ENCODE data around the gene MAPK9. TPM values are rescaled to one million over a fixed set of nuclear protein-coding genes. Genes with fewer than 3 reads are reported as not detected.

Gene MAPK9
- total RNA-seq, 1 experiment from 2014 or later: 44.1 TPM

- no peak for TF ChIP-seq POLR2AphosphoS5 (IDR thresholded peaks at IDR 0.05; ENCODE audit: low read depth, low read length)
- TF ChIP-seq, protein P1, sequence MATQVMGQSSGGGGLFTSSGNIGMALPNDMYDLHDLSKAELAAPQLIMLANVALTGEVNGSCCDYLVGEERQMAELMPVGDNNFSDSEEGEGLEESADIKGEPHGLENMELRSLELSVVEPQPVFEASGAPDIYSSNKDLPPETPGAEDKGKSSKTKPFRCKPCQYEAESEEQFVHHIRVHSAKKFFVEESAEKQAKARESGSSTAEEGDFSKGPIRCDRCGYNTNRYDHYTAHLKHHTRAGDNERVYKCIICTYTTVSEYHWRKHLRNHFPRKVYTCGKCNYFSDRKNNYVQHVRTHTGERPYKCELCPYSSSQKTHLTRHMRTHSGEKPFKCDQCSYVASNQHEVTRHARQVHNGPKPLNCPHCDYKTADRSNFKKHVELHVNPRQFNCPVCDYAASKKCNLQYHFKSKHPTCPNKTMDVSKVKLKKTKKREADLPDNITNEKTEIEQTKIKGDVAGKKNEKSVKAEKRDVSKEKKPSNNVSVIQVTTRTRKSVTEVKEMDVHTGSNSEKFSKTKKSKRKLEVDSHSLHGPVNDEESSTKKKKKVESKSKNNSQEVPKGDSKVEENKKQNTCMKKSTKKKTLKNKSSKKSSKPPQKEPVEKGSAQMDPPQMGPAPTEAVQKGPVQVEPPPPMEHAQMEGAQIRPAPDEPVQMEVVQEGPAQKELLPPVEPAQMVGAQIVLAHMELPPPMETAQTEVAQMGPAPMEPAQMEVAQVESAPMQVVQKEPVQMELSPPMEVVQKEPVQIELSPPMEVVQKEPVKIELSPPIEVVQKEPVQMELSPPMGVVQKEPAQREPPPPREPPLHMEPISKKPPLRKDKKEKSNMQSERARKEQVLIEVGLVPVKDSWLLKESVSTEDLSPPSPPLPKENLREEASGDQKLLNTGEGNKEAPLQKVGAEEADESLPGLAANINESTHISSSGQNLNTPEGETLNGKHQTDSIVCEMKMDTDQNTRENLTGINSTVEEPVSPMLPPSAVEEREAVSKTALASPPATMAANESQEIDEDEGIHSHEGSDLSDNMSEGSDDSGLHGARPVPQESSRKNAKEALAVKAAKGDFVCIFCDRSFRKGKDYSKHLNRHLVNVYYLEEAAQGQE (IDR thresholded peaks at IDR 0.05; ENCODE audit: insufficient read depth in 1 of 2, low read depth in 2 of 2, low read length in 1 of 2): no peak
- no peak for TF ChIP-seq TCF7L2 (IDR thresholded peaks at IDR 0.05; ENCODE audit: low read depth, low read length)
- TF ChIP-seq SIN3A (IDR thresholded peaks at IDR 0.05; ENCODE audit: borderline replicate concordance, insufficient read depth, low read depth, low read length): no peak
- TF ChIP-seq CTCF (IDR thresholded peaks at IDR 0.05): no peak
- intact Hi-C loops (cut with micrococcal nuclease; ENCODE audit: unreplicated experiment) (no loop called here), in situ Hi-C loops (cut with HindIII; ENCODE audit: low pct_unique_long_range_greater_than_20kb, low sequenced_read_pairs) (no loop called here)
- Histone ChIP-seq H3K4me1 (ENCODE audit: control insufficient read depth, insufficient read depth, low read length) (no peaks in the 10 kb centered on the region), H3K9me3 (ENCODE audit: control insufficient read depth, insufficient read depth, low read depth, low read length) (peaks cover 67% of the 10 kb centered on the region), H3K4me3 (ENCODE audit: low read depth in 2 of 2, low read length in 2 of 2) (no peak overlapping the region), H3K27me3 (ENCODE audit: control insufficient read depth, insufficient read depth, low read length) (no peaks in the 10 kb centered on the region), H3K27ac (ENCODE audit: low read length) (no peak overlapping the region), H3K36me3 (ENCODE audit: control insufficient read depth, insufficient read depth, low read length) (no peaks in the 10 kb centered on the region)
- ATAC-seq (no peak), DNase-seq (ENCODE audit: low read depth, low spot score) (no peak)
- CTCF ChIA-PET: no interaction called here
- POLR2A ChIA-PET: no interaction called here
- no TSS peak for BruUV-seq (replicated peaks)
Observed at GRCh38 chr5:180271221-180271620, 20.7 kb downstream of the MAPK9 start.

GRCh38 chr5:180259260-180259611, 32.6 kb downstream of the MAPK9 start:
- POLR2A ChIA-PET: interaction anchor here (0.6 kb wide), 1 partner anchor 127 kb away, joined by 3 read pairs; no protein-coding TSS in a partner anchor
- Histone ChIP-seq H3K4me3 (ENCODE audit: low read depth in 2 of 2, low read length in 2 of 2) (no peak overlapping the region), H3K27ac (ENCODE audit: low read length) (no peak overlapping the region), H3K27me3 (ENCODE audit: control insufficient read depth, insufficient read depth, low read length) (no peaks in the 10 kb centered on the region), H3K9me3 (ENCODE audit: control insufficient read depth, insufficient read depth, low read depth, low read length) (peaks cover 73% of the 10 kb centered on the region), H3K36me3 (ENCODE audit: control insufficient read depth, insufficient read depth, low read length) (peaks cover 2% of the 10 kb centered on the region; the same call in 1 of the 2 replicates), H3K4me1 (ENCODE audit: control insufficient read depth, insufficient read depth, low read length) (no peaks in the 10 kb centered on the region)
- in situ Hi-C loops (cut with HindIII; ENCODE audit: low pct_unique_long_range_greater_than_20kb, low sequenced_read_pairs): no loop called here
- CTCF ChIA-PET: no interaction called here
- DNase-seq (ENCODE audit: low read depth, low spot score) (no peak), ATAC-seq (no peak)
- no TSS peak for BruUV-seq (replicated peaks)
- intact Hi-C loops (cut with micrococcal nuclease; ENCODE audit: unreplicated experiment): no loop called here
- TF ChIP-seq SIN3A (IDR thresholded peaks at IDR 0.05; ENCODE audit: borderline replicate concordance, insufficient read depth, low read depth, low read length) (no peak), CTCF (IDR thresholded peaks at IDR 0.05) (no peak), POLR2AphosphoS5 (IDR thresholded peaks at IDR 0.05; ENCODE audit: low read depth, low read length) (no peak), TCF7L2 (IDR thresholded peaks at IDR 0.05; ENCODE audit: low read depth, low read length) (no peak)
- TF ChIP-seq, protein P1 (IDR thresholded peaks at IDR 0.05; ENCODE audit: insufficient read depth in 1 of 2, low read depth in 2 of 2, low read length in 1 of 2): no peak

All from Panc1 (cell line).